HepG2 (cell line): ENCODE data around the gene TXNL4A. TPM values are rescaled to one million over a fixed set of nuclear protein-coding genes. Genes with fewer than 3 reads are reported as not detected.

ENCODE experiments used
- ELF3 ChIP-seq: IDR thresholded peaks from 2 replicates; pipeline ENCODE4 v1.6.1; 2016; ENCODE audit warnings: missing genetic modification reagents, missing compliant biosample characterization
- FOXP1 ChIP-seq, 2 experiments: fragments of 450-650 bp in 1 of 2; IDR thresholded peaks; 2 replicates each; pipeline ENCODE4 v1.6.1; 2017 to 2018; ENCODE audit warnings: antibody characterized with exemption in 1 of 2
- HOXA7 ChIP-seq: sonication (generic); formaldehyde crosslinking; IDR thresholded peaks from 2 replicates; pipeline ENCODE4 v1.8.1; 2022; ENCODE audit warnings: mild to moderate bottlenecking, missing genetic modification reagents, moderate library complexity
- MEF2D ChIP-seq: sonication (generic); formaldehyde crosslinking; IDR thresholded peaks from 2 replicates; pipeline ENCODE4 v1.5.1; 2020; ENCODE audit warnings: mild to moderate bottlenecking, missing genetic modification reagents
- NBN ChIP-seq: fragments of 450-650 bp; conservative IDR thresholded peaks from 2 replicates; pipeline ENCODE4 v1.6.1; 2017
- PHF20 ChIP-seq: sonication (generic); formaldehyde crosslinking; IDR thresholded peaks from 2 replicates; pipeline ENCODE4 v1.5.0; 2020; ENCODE audit warnings: mild to moderate bottlenecking, missing genetic modification reagents
- POLR2A ChIP-seq, 2 experiments: IDR thresholded peaks; 2 replicates each; pipeline ENCODE4 v1.6.1; 2011; ENCODE audit warnings: low read depth in 2 of 2, low read length in 2 of 2, mild to moderate bottlenecking in 1 of 2, moderate library complexity in 1 of 2; ENCODE audit not compliant: insufficient read depth in 1 of 2
- SALL2 ChIP-seq: sonication (generic); formaldehyde crosslinking; IDR thresholded peaks from 2 replicates; pipeline ENCODE4 v1.8.1; 2023; ENCODE audit warnings: mild to moderate bottlenecking, missing genetic modification reagents, inconsistent platforms
- SMAD9 ChIP-seq: sonication (generic); formaldehyde crosslinking; IDR thresholded peaks from 2 replicates; pipeline ENCODE4 v1.5.1; 2020; ENCODE audit warnings: mild to moderate bottlenecking, missing genetic modification reagents
- SMC3 ChIP-seq: IDR thresholded peaks from 2 replicates; pipeline ENCODE4 v1.6.1; 2011; ENCODE audit warnings: low read length, improper control_type of control experiment
- SOX5 ChIP-seq: IDR thresholded peaks from 2 replicates; pipeline ENCODE4 v1.6.1; 2016; ENCODE audit warnings: borderline replicate concordance
- ZBTB20 ChIP-seq: sonication (generic); formaldehyde crosslinking; IDR thresholded peaks from 2 replicates; pipeline ENCODE4 v1.8.1; 2023; ENCODE audit warnings: missing genetic modification reagents, low read depth, mild to moderate bottlenecking, borderline replicate concordance
- ZFP90 ChIP-seq: sonication (generic); formaldehyde crosslinking; IDR thresholded peaks from 2 replicates; pipeline ENCODE4 v1.8.0; 2022; ENCODE audit warnings: missing genetic modification reagents, mild to moderate bottlenecking, inconsistent platforms, borderline replicate concordance
- ZMAT3 ChIP-seq: sonication (generic); formaldehyde crosslinking; conservative IDR thresholded peaks from 2 replicates; pipeline ENCODE4 v1.7.0; 2021; ENCODE audit warnings: missing genetic modification reagents
- ZNF205 ChIP-seq: IDR thresholded peaks from 2 replicates; pipeline ENCODE4 v1.6.1; 2018; ENCODE audit warnings: missing biosample characterization, missing genetic modification reagents
- ZNF253 ChIP-seq: sonication (generic); formaldehyde crosslinking; IDR thresholded peaks from 2 replicates; pipeline ENCODE4 v1.8.0; 2022; ENCODE audit warnings: mild to moderate bottlenecking, missing genetic modification reagents, borderline replicate concordance
- ZNF337 ChIP-seq: sonication (generic); formaldehyde crosslinking; IDR thresholded peaks from 2 replicates; pipeline ENCODE4 v1.5.1; 2020; ENCODE audit warnings: missing genetic modification reagents, low read depth, mild to moderate bottlenecking, borderline replicate concordance
- ZNF550 ChIP-seq: sonication (generic); formaldehyde crosslinking; IDR thresholded peaks from 2 replicates; pipeline ENCODE4 v1.4.0; 2020; ENCODE audit warnings: mild to moderate bottlenecking, missing genetic modification reagents, borderline replicate concordance
- ZNF556 ChIP-seq: sonication (generic); formaldehyde crosslinking; IDR thresholded peaks from 2 replicates; pipeline ENCODE4 v1.4.0; 2020; ENCODE audit warnings: mild to moderate bottlenecking, missing genetic modification reagents, borderline replicate concordance
- ZNF75D ChIP-seq: sonication (generic); formaldehyde crosslinking; IDR thresholded peaks from 2 replicates; pipeline ENCODE4 v1.8.1; 2023; ENCODE audit warnings: missing genetic modification reagents, mild to moderate bottlenecking, borderline replicate concordance
- ZSCAN29 ChIP-seq: sonication (generic); formaldehyde crosslinking; conservative IDR thresholded peaks from 2 replicates; pipeline ENCODE4 v1.4.0; 2020; ENCODE audit warnings: mild to moderate bottlenecking, missing genetic modification reagents
- polyA plus RNA-seq, 8 experiments: library from polyadenylated mRNA; depleted of rRNA in 3 of 8; stranded (reverse) in 7 of 8; unstranded in 1 of 8; fragments of >200 nt; fragmentation: Illumina TruSeq in 4 of 8; extraction: Trizol in 4 of 8; gene quantifications; 2 replicates each; pipeline versions ENCODE4 v1.2.1 to v1.2.3, GENCODE V29; 2011 to 2016; ENCODE audit warnings: low read depth in 4 of 8, missing spikeins in 1 of 8, mixed read lengths in 1 of 8; ENCODE audit not compliant: insufficient read depth in 1 of 8
- total RNA-seq, 5 experiments: library from RNA; depleted of rRNA; stranded (reverse); fragments of >200 nt; fragmentation: Illumina TruSeq; extraction: Trizol; gene quantifications; 2 replicates each; pipeline ENCODE4 v1.2.3, GENCODE V29; 2016; ENCODE audit warnings: low read depth in 1 of 5
- TF ChIP-seq, protein P1 (sequence below): sonication (generic); formaldehyde crosslinking; IDR thresholded peaks from 2 replicates; pipeline ENCODE4; 2020; ENCODE audit warnings: missing genetic modification reagents, mild to moderate bottlenecking, borderline replicate concordance
- TF ChIP-seq, protein P2 (sequence below): sonication (generic); formaldehyde crosslinking; conservative IDR thresholded peaks from 2 replicates; pipeline ENCODE4 v1.4.0; 2020; ENCODE audit warnings: missing genetic modification reagents
- TF ChIP-seq, protein P3 (sequence below): sonication (generic); formaldehyde crosslinking; IDR thresholded peaks from 2 replicates; pipeline ENCODE4 v1.4.0; 2020; ENCODE audit warnings: missing genetic modification reagents, borderline replicate concordance

The TXNL4A gene
- total and polyA plus RNA-seq, 2 of the 13 experiments (the other 11 are each of a cell fraction or from before 2014, with no cell fraction given): 172 to 202 TPM

DNA sequence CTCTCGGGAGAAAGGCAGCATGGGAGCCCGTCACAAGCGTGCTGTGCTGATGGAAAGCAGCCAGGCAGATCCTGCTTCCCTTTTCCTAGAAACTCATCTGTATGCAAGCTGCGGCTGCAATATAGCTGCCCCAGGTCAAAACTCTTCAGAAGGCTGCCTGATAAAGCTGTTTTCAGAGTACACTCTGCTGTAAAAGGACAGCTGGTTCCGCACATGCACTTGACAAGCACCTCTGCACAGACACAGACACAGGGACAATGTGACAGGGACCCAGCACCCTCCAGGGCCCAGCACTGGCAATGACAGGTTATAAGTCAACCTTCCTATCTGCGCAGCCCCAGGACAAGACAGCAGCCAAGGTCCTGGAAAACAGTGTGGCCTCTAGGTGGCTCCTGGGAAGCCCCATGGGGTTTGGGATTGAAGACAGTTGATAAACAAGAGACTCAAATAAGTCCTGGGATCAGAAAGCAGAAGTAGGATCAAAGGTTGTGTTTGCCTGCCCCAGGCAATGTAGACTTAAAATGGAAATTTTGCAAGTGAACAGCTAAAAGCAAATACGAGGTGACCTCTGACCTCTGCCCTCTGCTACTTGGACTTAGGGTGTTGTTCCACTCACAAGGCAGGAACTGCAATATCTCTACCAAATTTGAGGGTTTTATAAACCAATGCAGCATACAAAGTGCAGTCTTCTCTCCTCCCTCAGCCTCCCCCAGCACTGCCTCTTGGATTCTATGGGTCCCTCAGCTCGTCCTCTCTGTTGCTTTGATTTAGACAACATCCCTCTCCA is 53.9 kb downstream of the TXNL4A start (continued):
- no peak for TF ChIP-seq HOXA7 (CRISPR knock-in tag)
- no peak for TF ChIP-seq POLR2A (IDR thresholded peaks at IDR 0.05; ENCODE audit: insufficient read depth in 1 of 2, low read depth in 2 of 2, low read length in 2 of 2)
- TF ChIP-seq ZFP90: 0 out of 2 replicates have a peak, but pooled peaks have one; percentile 26
- TF ChIP-seq ZNF253 (CRISPR knock-in tag): no peak
- TF ChIP-seq SOX5 (CRISPR knock-in tag): peak; percentile 78; the same call in 1 of the 2 replicates
- TF ChIP-seq FOXP1 (IDR thresholded peaks at IDR 0.05): peak; percentile 51; the same call in 1 of the 2 replicates
- TF ChIP-seq FOXP1 (CRISPR knock-in tag; IDR thresholded peaks at IDR 0.05): peak; percentile 84
- TF ChIP-seq, protein P1, sequence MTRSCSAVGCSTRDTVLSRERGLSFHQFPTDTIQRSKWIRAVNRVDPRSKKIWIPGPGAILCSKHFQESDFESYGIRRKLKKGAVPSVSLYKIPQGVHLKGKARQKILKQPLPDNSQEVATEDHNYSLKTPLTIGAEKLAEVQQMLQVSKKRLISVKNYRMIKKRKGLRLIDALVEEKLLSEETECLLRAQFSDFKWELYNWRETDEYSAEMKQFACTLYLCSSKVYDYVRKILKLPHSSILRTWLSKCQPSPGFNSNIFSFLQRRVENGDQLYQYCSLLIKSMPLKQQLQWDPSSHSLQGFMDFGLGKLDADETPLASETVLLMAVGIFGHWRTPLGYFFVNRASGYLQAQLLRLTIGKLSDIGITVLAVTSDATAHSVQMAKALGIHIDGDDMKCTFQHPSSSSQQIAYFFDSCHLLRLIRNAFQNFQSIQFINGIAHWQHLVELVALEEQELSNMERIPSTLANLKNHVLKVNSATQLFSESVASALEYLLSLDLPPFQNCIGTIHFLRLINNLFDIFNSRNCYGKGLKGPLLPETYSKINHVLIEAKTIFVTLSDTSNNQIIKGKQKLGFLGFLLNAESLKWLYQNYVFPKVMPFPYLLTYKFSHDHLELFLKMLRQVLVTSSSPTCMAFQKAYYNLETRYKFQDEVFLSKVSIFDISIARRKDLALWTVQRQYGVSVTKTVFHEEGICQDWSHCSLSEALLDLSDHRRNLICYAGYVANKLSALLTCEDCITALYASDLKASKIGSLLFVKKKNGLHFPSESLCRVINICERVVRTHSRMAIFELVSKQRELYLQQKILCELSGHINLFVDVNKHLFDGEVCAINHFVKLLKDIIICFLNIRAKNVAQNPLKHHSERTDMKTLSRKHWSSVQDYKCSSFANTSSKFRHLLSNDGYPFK (CRISPR knock-in tag): no peak
- peak; percentile 49; the same call in 1 of the 2 replicates for TF ChIP-seq ZSCAN29 (CRISPR knock-in tag)
- TF ChIP-seq PHF20: peak; percentile 38; the same call in 1 of the 2 replicates
- TF ChIP-seq SMAD9 (CRISPR knock-in tag): no peak
- TF ChIP-seq, protein P2, sequence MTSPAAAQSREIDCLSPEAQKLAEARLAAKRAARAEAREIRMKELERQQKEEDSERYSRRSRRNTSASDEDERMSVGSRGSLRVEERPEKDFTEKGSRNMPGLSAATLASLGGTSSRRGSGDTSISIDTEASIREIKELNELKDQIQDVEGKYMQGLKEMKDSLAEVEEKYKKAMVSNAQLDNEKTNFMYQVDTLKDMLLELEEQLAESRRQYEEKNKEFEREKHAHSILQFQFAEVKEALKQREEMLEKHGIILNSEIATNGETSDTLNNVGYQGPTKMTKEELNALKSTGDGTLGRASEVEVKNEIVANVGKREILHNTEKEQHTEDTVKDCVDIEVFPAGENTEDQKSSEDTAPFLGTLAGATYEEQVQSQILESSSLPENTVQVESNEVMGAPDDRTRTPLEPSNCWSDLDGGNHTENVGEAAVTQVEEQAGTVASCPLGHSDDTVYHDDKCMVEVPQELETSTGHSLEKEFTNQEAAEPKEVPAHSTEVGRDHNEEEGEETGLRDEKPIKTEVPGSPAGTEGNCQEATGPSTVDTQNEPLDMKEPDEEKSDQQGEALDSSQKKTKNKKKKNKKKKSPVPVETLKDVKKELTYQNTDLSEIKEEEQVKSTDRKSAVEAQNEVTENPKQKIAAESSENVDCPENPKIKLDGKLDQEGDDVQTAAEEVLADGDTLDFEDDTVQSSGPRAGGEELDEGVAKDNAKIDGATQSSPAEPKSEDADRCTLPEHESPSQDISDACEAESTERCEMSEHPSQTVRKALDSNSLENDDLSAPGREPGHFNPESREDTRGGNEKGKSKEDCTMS: no peak
- peak; percentile 84 for TF ChIP-seq SMC3
- no peak for TF ChIP-seq ZNF550
- no peak for TF ChIP-seq NBN
- no peak for TF ChIP-seq ZNF75D (CRISPR knock-in tag)
- TF ChIP-seq ZNF337 (CRISPR knock-in tag): no peak
- TF ChIP-seq, protein P3, sequence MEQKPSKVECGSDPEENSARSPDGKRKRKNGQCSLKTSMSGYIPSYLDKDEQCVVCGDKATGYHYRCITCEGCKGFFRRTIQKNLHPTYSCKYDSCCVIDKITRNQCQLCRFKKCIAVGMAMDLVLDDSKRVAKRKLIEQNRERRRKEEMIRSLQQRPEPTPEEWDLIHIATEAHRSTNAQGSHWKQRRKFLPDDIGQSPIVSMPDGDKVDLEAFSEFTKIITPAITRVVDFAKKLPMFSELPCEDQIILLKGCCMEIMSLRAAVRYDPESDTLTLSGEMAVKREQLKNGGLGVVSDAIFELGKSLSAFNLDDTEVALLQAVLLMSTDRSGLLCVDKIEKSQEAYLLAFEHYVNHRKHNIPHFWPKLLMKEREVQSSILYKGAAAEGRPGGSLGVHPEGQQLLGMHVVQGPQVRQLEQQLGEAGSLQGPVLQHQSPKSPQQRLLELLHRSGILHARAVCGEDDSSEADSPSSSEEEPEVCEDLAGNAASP (CRISPR knock-in tag): peak; percentile 61; the same call in 1 of the 2 replicates
- peak; percentile 89 for TF ChIP-seq ZNF205 (CRISPR knock-in tag)
- peak; percentile 34; the same call in 1 of the 2 replicates for TF ChIP-seq ZBTB20 (CRISPR knock-in tag)
- TF ChIP-seq ZMAT3: 0 out of 2 replicates have a peak, but pooled peaks have one; percentile 1
- peak; percentile 89 for TF ChIP-seq ELF3 (CRISPR knock-in tag)
- TF ChIP-seq MEF2D (CRISPR knock-in tag): peak; percentile 97
- 0 out of 2 replicates have a peak, but pooled peaks have one; percentile 65 for TF ChIP-seq ZNF556 (CRISPR knock-in tag)
- no peak for TF ChIP-seq SALL2 (CRISPR knock-in tag)
